H9 (cell line): ENCODE data around the gene SLC22A31. TPM values are rescaled to one million over a fixed set of nuclear protein-coding genes. Genes with fewer than 3 reads are reported as not detected.
A peak's percentile ranks its signal among the peaks of the same experiment; 100 is the strongest.

Source experiments
- DNase-seq: peaks from one replicate; pipeline ENCODE4 v3.0.0-alpha.2; 2017
- H2AFZ ChIP-seq: one replicate; pipeline ENCODE4 v1.6.1; 2013; ENCODE audit warnings: mild to moderate bottlenecking, low read length, control low read depth, moderate library complexity
- H2AK5ac ChIP-seq: 2 replicates; pipeline ENCODE4 v1.6.1; 2013; ENCODE audit warnings: low read length, control low read depth, mixed read lengths; ENCODE audit not compliant: insufficient read length
- H2BK120ac ChIP-seq: one replicate; pipeline ENCODE4 v1.6.1; 2013; ENCODE audit warnings: low read depth, mild to moderate bottlenecking, low read length, control low read depth, inconsistent platforms; ENCODE audit not compliant: poor library complexity, severe bottlenecking
- H2BK12ac ChIP-seq: 2 replicates; pipeline ENCODE4 v1.6.1; 2013; ENCODE audit warnings: low read length, control low read depth, mixed read lengths, low read depth; ENCODE audit not compliant: insufficient read length
- H2BK15ac ChIP-seq: 2 replicates; pipeline ENCODE4 v1.6.1; 2013; ENCODE audit warnings: low read depth, low read length, control low read depth
- H2BK20ac ChIP-seq: one replicate; pipeline ENCODE4 v1.6.1; 2013; ENCODE audit warnings: low read depth, mild to moderate bottlenecking, low read length, control low read depth, inconsistent platforms; ENCODE audit not compliant: poor library complexity, severe bottlenecking
- H2BK5ac ChIP-seq: 2 replicates; pipeline ENCODE4 v1.6.1; 2013; ENCODE audit warnings: low read length, control low read depth, mixed read lengths; ENCODE audit not compliant: insufficient read length
- H3K14ac ChIP-seq: 2 replicates; pipeline ENCODE4 v1.6.1; 2013; ENCODE audit warnings: low read length, control low read depth; ENCODE audit not compliant: insufficient read depth
- H3K18ac ChIP-seq: 2 replicates; pipeline ENCODE4 v1.6.1; 2013; ENCODE audit warnings: low read depth, mild to moderate bottlenecking, mixed read lengths, low read length, control low read depth; ENCODE audit not compliant: insufficient read length
- H3K23ac ChIP-seq: 2 replicates; pipeline ENCODE4 v1.6.1; 2013; ENCODE audit warnings: low read length, control low read depth, mixed read lengths, low read depth; ENCODE audit not compliant: insufficient read length
- H3K23me2 ChIP-seq: 2 replicates; pipeline ENCODE4 v1.6.1; 2013; ENCODE audit warnings: low read depth, mild to moderate bottlenecking, mixed read lengths, low read length, control low read depth; ENCODE audit not compliant: insufficient read length, poor library complexity, severe bottlenecking
- H3K27ac ChIP-seq: 2 replicates; pipeline ENCODE4 v1.5.1; 2013; ENCODE audit warnings: low read length, control low read depth, mixed read lengths, low read depth; ENCODE audit not compliant: insufficient read length
- H3K27me3 ChIP-seq: 2 replicates; pipeline ENCODE4 v1.6.1; 2013; ENCODE audit warnings: low read length, control low read depth, inconsistent platforms; ENCODE audit not compliant: insufficient read depth
- H3K4ac ChIP-seq: 2 replicates; pipeline ENCODE4 v1.6.1; 2013; ENCODE audit warnings: low read depth, mild to moderate bottlenecking, control low read depth, inconsistent platforms, low read length, moderate library complexity
- H3K4me1 ChIP-seq: 2 replicates; pipeline ENCODE4 v1.6.1; 2013; ENCODE audit warnings: low read length, control low read depth, inconsistent platforms; ENCODE audit not compliant: insufficient read depth
- H3K4me2 ChIP-seq: 2 replicates; pipeline ENCODE4 v1.6.1; 2013; ENCODE audit warnings: low read length, control low read depth, mixed read lengths; ENCODE audit not compliant: insufficient read length, insufficient read depth
- H3K56ac ChIP-seq: 2 replicates; pipeline ENCODE4 v1.6.1; 2013; ENCODE audit warnings: low read depth, mild to moderate bottlenecking, mixed read lengths, low read length, control low read depth; ENCODE audit not compliant: insufficient read length
- H3K79me1 ChIP-seq: 2 replicates; pipeline ENCODE4 v1.6.1; 2013; ENCODE audit warnings: low read depth, mild to moderate bottlenecking, moderate library complexity, low read length, control low read depth, inconsistent platforms; ENCODE audit not compliant: insufficient read depth, poor library complexity, severe bottlenecking
- H3K79me2 ChIP-seq: 2 replicates; pipeline ENCODE4 v1.6.1; 2013; ENCODE audit warnings: low read length, control low read depth, inconsistent platforms; ENCODE audit not compliant: insufficient read depth
- H3K9ac ChIP-seq: 2 replicates; pipeline ENCODE4 v1.6.1; 2013; ENCODE audit warnings: low read length, control low read depth, mixed read lengths; ENCODE audit not compliant: insufficient read length; ENCODE audit errors: extremely low read depth
- H3K9me3 ChIP-seq: one replicate; pipeline ENCODE4 v1.6.1; 2013; ENCODE audit warnings: low read depth, low read length, inconsistent platforms; ENCODE audit not compliant: control insufficient read depth
- H3T11ph ChIP-seq: one replicate; pipeline ENCODE4 v1.6.1; 2013; ENCODE audit warnings: mild to moderate bottlenecking, low read length, control low read depth, inconsistent platforms
- H4K20me1 ChIP-seq: one replicate; pipeline ENCODE4 v1.6.1; 2013; ENCODE audit not compliant: control insufficient read depth, insufficient read length, insufficient read depth
- H4K5ac ChIP-seq: 2 replicates; pipeline ENCODE4 v1.6.1; 2013; ENCODE audit warnings: low read depth, mild to moderate bottlenecking, mixed read lengths, low read length, control low read depth; ENCODE audit not compliant: insufficient read length
- H4K8ac ChIP-seq: replicated peaks from 2 replicates; pipeline ENCODE4 v1.6.1; 2013; ENCODE audit warnings: low read length, control low read depth, mixed read lengths, low read depth; ENCODE audit not compliant: insufficient read length
- H4K91ac ChIP-seq: 2 replicates; pipeline ENCODE4 v1.6.1; 2013; ENCODE audit warnings: low read depth, mild to moderate bottlenecking, moderate library complexity, mixed read lengths, low read length, control low read depth; ENCODE audit not compliant: insufficient read length
- H3K27ac Mint-ChIP-seq, 3 experiments: 2 replicates in 2 of 3; 3 replicates in 1 of 3; pipeline ENCODE4 v1.8.0; 2020 to 2021; ENCODE audit warnings: mixed read lengths in 3 of 3, mild to moderate bottlenecking in 1 of 3, moderate library complexity in 1 of 3
- H3K27me3 Mint-ChIP-seq: 2 replicates; pipeline ENCODE4 v1.8.0; 2021; ENCODE audit warnings: low read depth, mild to moderate bottlenecking, moderate library complexity, mixed read lengths
- H3K36me3 Mint-ChIP-seq, 3 experiments: 2 replicates in 2 of 3; 3 replicates in 1 of 3; pipeline ENCODE4 v1.8.0; 2020 to 2021; ENCODE audit warnings: low read depth in 3 of 3, mixed read lengths in 3 of 3; ENCODE audit not compliant: insufficient read depth in 1 of 3
- H3K4me1 Mint-ChIP-seq, 2 experiments: 2 replicates each; pipeline ENCODE4 v1.8.0; 2020; ENCODE audit warnings: mixed read lengths in 2 of 2
- H3K4me3 Mint-ChIP-seq, 2 experiments: 2 replicates in 1 of 2; 3 replicates in 1 of 2; pipeline ENCODE4 v1.8.0; 2020 to 2021; ENCODE audit warnings: mild to moderate bottlenecking in 2 of 2, mixed read lengths in 2 of 2, moderate library complexity in 1 of 2
- H3K9me3 Mint-ChIP-seq, 2 experiments: 2 replicates in 1 of 2; 3 replicates in 1 of 2; pipeline ENCODE4 v1.8.0; 2020; ENCODE audit warnings: mild to moderate bottlenecking in 2 of 2, mixed read lengths in 2 of 2, moderate library complexity in 1 of 2
- CTCF ChIP-seq: fragments of 200-600 bp; sonication (generic); conservative IDR thresholded peaks from 3 replicates; pipeline ENCODE4 v1.8.0; 2021; ENCODE audit warnings: antibody characterized with exemption, mild to moderate bottlenecking
- WGBS: extraction: QIAGEN DNeasy Blood & Tissue Kit; methylation state at CpG from one replicate; pipeline ENCODE4 v1.1.7; 2013; ENCODE audit warnings: missing lambda C conversion rate, low lambda C conversion rate, mixed read lengths; ENCODE audit not compliant: insufficient read length; ENCODE audit errors: extremely low coverage; 5-methylcytosine and 5-hydroxymethylcytosine counted together
- total RNA-seq: library from RNA; stranded (reverse); gene quantifications from 2 replicates; pipeline ENCODE4 v1.2.1, GENCODE V29; 2021

The SLC22A31 gene
- total RNA-seq, 1 experiment from 2014 or later, result 7.7 TPM

DNA sequence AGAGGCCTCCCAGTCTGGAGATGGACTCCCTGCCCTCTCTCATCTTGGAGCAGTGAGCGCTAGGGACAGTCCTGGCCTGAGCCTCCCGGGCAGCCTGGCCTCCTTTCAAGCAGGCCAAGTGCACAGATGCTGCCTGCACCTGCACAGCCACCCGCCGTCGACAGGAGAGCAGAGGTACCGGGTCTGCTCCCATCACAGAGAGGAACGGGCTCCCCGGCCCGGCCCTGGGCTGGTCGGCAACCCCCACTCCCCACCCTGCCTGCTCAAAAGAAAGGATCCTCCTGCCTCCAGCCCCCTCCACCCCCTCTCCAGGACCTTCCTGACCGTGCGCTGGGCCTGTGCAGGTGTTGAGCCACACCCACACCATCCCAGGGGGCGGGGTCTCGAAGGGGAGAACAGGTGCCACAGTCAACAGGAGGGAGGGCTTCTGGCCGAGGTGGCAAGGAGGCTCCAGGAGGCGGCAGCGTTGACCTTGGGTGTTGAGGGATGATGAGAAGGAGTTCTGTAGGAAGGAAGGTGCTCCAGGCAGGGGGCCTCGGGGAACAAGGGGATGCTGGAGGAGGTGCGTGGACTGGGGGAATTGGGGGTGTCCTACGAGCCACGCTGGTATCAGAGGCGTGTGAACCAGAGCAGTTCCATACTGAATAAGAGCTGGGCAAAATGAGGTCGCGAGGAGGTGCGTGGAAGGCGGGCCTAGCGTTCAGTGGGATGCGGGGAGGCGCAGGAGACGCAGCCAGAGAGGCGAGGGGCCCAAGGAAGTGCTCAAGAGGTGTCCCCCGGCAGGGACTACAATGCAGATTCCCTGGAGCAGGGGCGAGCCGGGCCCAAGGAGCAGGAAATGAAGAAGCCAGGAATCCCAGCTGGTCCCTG, 29.8 kb downstream of the SLC22A31 start:
- no peaks in the 10 kb centered on the region for H3K4me1 ChIP-seq
- TF ChIP-seq CTCF, result peak; percentile 23; the same call in 1 of the 3 replicates

More for the DNA sequence above, 29.8 kb downstream of the SLC22A31 start:
- H3K56ac ChIP-seq, result no peak overlapping the region
- H3K9me3 ChIP-seq, result no peaks in the 10 kb centered on the region
- no CpG with 5 or more reads among the region's 34 CpGs for whole genome bisulfite sequencing
- no peak overlapping the region for H3K18ac ChIP-seq
- no peak overlapping the region for H4K5ac ChIP-seq
- H4K91ac ChIP-seq, result no peak overlapping the region
- no peak overlapping the region for H2BK5ac ChIP-seq
- H3K27ac Mint-ChIP-seq, result peak overlapping the region in 1 of 3 experiments; percentile 31; a peak in 1 of 7 replicates
- H3K27me3 Mint-ChIP-seq, result peaks cover 21% of the 10 kb centered on the region
- H2BK20ac ChIP-seq, result no peak overlapping the region
- no peak overlapping the region for H2BK12ac ChIP-seq
- no peak overlapping the region for H2BK120ac ChIP-seq
- peak overlapping the region; percentile 45 for H3K4me2 ChIP-seq
- H3K4me3 Mint-ChIP-seq, result peak overlapping the region; percentile 56 to 80
- no peaks in the 10 kb centered on the region for H3K79me2 ChIP-seq
- H3K27me3 ChIP-seq, result no peaks in the 10 kb centered on the region
- no peaks in the 10 kb centered on the region for H3K36me3 Mint-ChIP-seq
- H3K4ac ChIP-seq, result no peak overlapping the region
- H3K23ac ChIP-seq, result no peak overlapping the region
- no peak overlapping the region for H2BK15ac ChIP-seq
- no peaks in the 10 kb centered on the region for H4K20me1 ChIP-seq
- H3K4me1 Mint-ChIP-seq, result peaks cover 12 to 31% of the 10 kb centered on the region in 2 experiments
- no peak overlapping the region for H3T11ph ChIP-seq
- H3K23me2 ChIP-seq, result peaks cover 6% of the 10 kb centered on the region
- no peaks in the 10 kb centered on the region for H3K79me1 ChIP-seq
- H3K14ac ChIP-seq, result no peak overlapping the region
- peak; percentile 91 for DNase-seq
- no peak overlapping the region for H3K9ac ChIP-seq
- H4K8ac ChIP-seq, result no peak overlapping the region
- no peak overlapping the region for H3K27ac ChIP-seq
- no peak overlapping the region for H2AFZ ChIP-seq
- no peaks in the 10 kb centered on the region for H3K9me3 Mint-ChIP-seq
- H2AK5ac ChIP-seq, result no peak overlapping the region
